Measurements from ENCODE around the gene SH3RF1.

SH3RF1 gene

GRCh38 chr4:169270810-169271691 lies at the start of gene SH3RF1:
TSS of gene SH3RF1 (minus strand) at chr4:169270956. CDS start at chr4:169269212, 1,744 bp downstream.
- no peak for FAIRE-seq
- TF ChIP-seq CTCF (IDR thresholded peaks at IDR 0.05; ENCODE audit: insufficient read depth, missing control alignments) = no peak
- DNase-seq (ENCODE audit: insufficient read length, low spot score) = peak; percentile 37

- no peak for TF ChIP-seq CTCF (IDR thresholded peaks at IDR 0.05; ENCODE audit: insufficient read depth, missing control alignments)
- no peak for DNase-seq (ENCODE audit: insufficient read length, low spot score)
- no peak for FAIRE-seq
These were observed 45.0 kb upstream of the SH3RF1 start for GRCh38 chr4:169315530-169316343.

- DNase-seq (ENCODE audit: insufficient read length, low spot score) = no peak
- FAIRE-seq = no peak
- no peak for TF ChIP-seq CTCF (IDR thresholded peaks at IDR 0.05; ENCODE audit: insufficient read depth, missing control alignments)
These were observed 44.1 kb upstream of the SH3RF1 start for GRCh38 chr4:169314906-169315305.

- FAIRE-seq = no peak
These were observed 43.0 kb upstream of the SH3RF1 start for GRCh38 chr4:169313732-169314131.

GRCh38 chr4:169312690-169313422 lies 42.1 kb upstream of the SH3RF1 start:
- DNase-seq (ENCODE audit: insufficient read length, low spot score) (no peak), FAIRE-seq (no peak)
- TF ChIP-seq CTCF (IDR thresholded peaks at IDR 0.05; ENCODE audit: insufficient read depth, missing control alignments) = no peak

More at GRCh38 chr4:169313732-169314131, 43.0 kb upstream of the SH3RF1 start:
- no peak for DNase-seq (ENCODE audit: insufficient read length, low spot score)
- no peak for TF ChIP-seq CTCF (IDR thresholded peaks at IDR 0.05; ENCODE audit: insufficient read depth, missing control alignments)

- peak; percentile 50 for DNase-seq (ENCODE audit: insufficient read length, low spot score)
- no peak for FAIRE-seq
- peak; percentile 63 for TF ChIP-seq CTCF (IDR thresholded peaks at IDR 0.05; ENCODE audit: insufficient read depth, missing control alignments)
These were observed 41.0 kb upstream of the SH3RF1 start for GRCh38 chr4:169311643-169312365.
